SK-N-MC (cell line): ENCODE results near the gene DSC1.

Experiments
- EZH2 ChIP-seq: fragments of 200-600 bp; sonication (generic); IDR thresholded peaks from one replicate; pipeline ENCODE4 v1.6.1; 2017; ENCODE audit warnings: antibody characterized with exemption
- POLR2AphosphoS5 ChIP-seq: IDR thresholded peaks from 2 replicates; pipeline ENCODE4 v1.6.1; 2012; ENCODE audit warnings: mild to moderate bottlenecking, low read depth, low read length, borderline replicate concordance

- TF ChIP-seq EZH2 = no peak
- no peak for TF ChIP-seq POLR2AphosphoS5
These were observed 42.6 kb upstream of the DSC1 start for GRCh38 chr18:31205273-31205672.
